Measurements from ENCODE around the gene LIAS. TPM values are rescaled to one million over a fixed set of nuclear protein-coding genes. Genes with fewer than 3 reads are reported as not detected.
A peak's percentile ranks its signal among the peaks of the same experiment; 100 is the strongest.
"Not testable (repeated sequence)": the region's sequence is repeated elsewhere in the genome, so short reads cannot be mapped to it uniquely, and the experiment has no call there.

The LIAS gene
- 10 to 100 TPM; 13.0 to 14.0 TPM for total RNA-seq

GRCh38 chr4:39458505-39459300, at the start of gene LIAS, which contains the start of gene RPL9:
TSS of gene LIAS (plus strand) at chr4:39459056. CDS start at chr4:39459118, 62 bp downstream.
TSS of gene RPL9 (minus strand) at chr4:39458922. CDS start at chr4:39458439, 483 bp downstream.
- Mint-ChIP-seq H3K4me3 (peak within 1 kb of the TSS; percentile 92), H3K36me3 (ENCODE audit: low read depth) (peaks cover 51% of the 10 kb centered on the region), H3K27ac (peak within 1 kb of the TSS; percentile 95), H3K27me3 (no peaks in the 10 kb centered on the region), H3K9me3 (no peaks in the 10 kb centered on the region), H3K4me1 (peaks cover 46% of the 10 kb centered on the region)
- CTCF ChIA-PET: interaction anchor here (1.2 to 3.8 kb wide), 3 partner anchors 11 to 520 kb away, joined by 3 to 28 read pairs (median 3); no protein-coding TSS in a partner anchor
- peak; percentile 95 for DNase-seq
- POLR2A ChIA-PET: interaction anchor here (0.7 to 6.4 kb wide), 30 partner anchors 8 to 741 kb away, joined by 3 to 73 read pairs (median 4); partner anchors contain the start of genes N4BP2, PDS5A, RFC1 and SMIM14

- no peaks in the 10 kb centered on the region for H3K9me3 Mint-ChIP-seq
- H3K36me3 Mint-ChIP-seq (ENCODE audit: low read depth): no peaks in the 10 kb centered on the region
- POLR2A ChIA-PET: no interaction called here
- no peak for DNase-seq
- CTCF ChIA-PET: interaction anchor here (1.4 kb wide), 1 partner anchor 509 kb away, joined by 3 read pairs; no protein-coding TSS in a partner anchor
- H3K4me3 Mint-ChIP-seq: no peak overlapping the region
- no peaks in the 10 kb centered on the region for H3K4me1 Mint-ChIP-seq
- H3K27ac Mint-ChIP-seq: no peak overlapping the region
- H3K27me3 Mint-ChIP-seq: peaks cover 8% of the 10 kb centered on the region
These were observed 48.4 kb upstream of the LIAS start for GRCh38 chr4:39410415-39410814.

- H3K36me3 Mint-ChIP-seq (ENCODE audit: low read depth); H3K4me3 Mint-ChIP-seq; DNase-seq; H3K9me3 Mint-ChIP-seq; CTCF ChIA-PET; H3K27ac Mint-ChIP-seq; H3K4me1 Mint-ChIP-seq; POLR2A ChIA-PET: not testable (repeated sequence)
- peaks cover 10% of the 10 kb centered on the region for H3K27me3 Mint-ChIP-seq
These were observed 47.3 kb upstream of the LIAS start for GRCh38 chr4:39411561-39411960.

GRCh38 chr4:39415678-39416283, 43.1 kb upstream of the LIAS start:
- Mint-ChIP-seq H3K27ac (no peak overlapping the region), H3K4me1 (no peaks in the 10 kb centered on the region), H3K36me3 (ENCODE audit: low read depth) (no peaks in the 10 kb centered on the region), H3K27me3 (peaks cover 5% of the 10 kb centered on the region), H3K4me3 (no peak overlapping the region), H3K9me3 (no peaks in the 10 kb centered on the region)
- DNase-seq: no peak
- ChIA-PET POLR2A (no interaction called here), CTCF (no interaction called here)

- CTCF ChIA-PET: no interaction called here
- Mint-ChIP-seq H3K4me3 (no peak overlapping the region), H3K27ac (no peak overlapping the region), H3K36me3 (ENCODE audit: low read depth) (no peaks in the 10 kb centered on the region), H3K9me3 (no peaks in the 10 kb centered on the region), H3K4me1 (no peaks in the 10 kb centered on the region), H3K27me3 (peaks cover 3% of the 10 kb centered on the region)
- DNase-seq: no peak
- POLR2A ChIA-PET: no interaction called here
These were observed 36.6 kb upstream of the LIAS start for GRCh38 chr4:39422247-39422646.

GRCh38 chr4:39425297-39425696, 33.6 kb upstream of the LIAS start:
- H3K36me3 Mint-ChIP-seq (ENCODE audit: low read depth); H3K27ac Mint-ChIP-seq; H3K4me1 Mint-ChIP-seq; CTCF ChIA-PET; DNase-seq; H3K9me3 Mint-ChIP-seq; H3K4me3 Mint-ChIP-seq; POLR2A ChIA-PET; H3K27me3 Mint-ChIP-seq: not testable (repeated sequence)

- H3K4me3 Mint-ChIP-seq: no peak overlapping the region
- no peak for DNase-seq
- no peaks in the 10 kb centered on the region for H3K36me3 Mint-ChIP-seq (ENCODE audit: low read depth)
- ChIA-PET CTCF (interaction anchor here (0.7 kb wide), 1 partner anchor 917 kb away, joined by 3 read pairs; no protein-coding TSS in a partner anchor), POLR2A (no interaction called here)
- H3K4me1 Mint-ChIP-seq: no peaks in the 10 kb centered on the region
- H3K27ac Mint-ChIP-seq: no peak overlapping the region
- no peaks in the 10 kb centered on the region for H3K9me3 Mint-ChIP-seq
- H3K27me3 Mint-ChIP-seq: peaks cover 1% of the 10 kb centered on the region
These were observed 32.1 kb upstream of the LIAS start for GRCh38 chr4:39426728-39427127.

GRCh38 chr4:39427520-39428114, 31.2 kb upstream of the LIAS start:
- ChIA-PET CTCF (interaction anchor here (0.6 kb wide), 1 partner anchor 76 kb away, joined by 4 read pairs; no protein-coding TSS in a partner anchor), POLR2A (no interaction called here)
- no peak for DNase-seq
- H3K9me3 Mint-ChIP-seq: no peaks in the 10 kb centered on the region
- H3K4me3 Mint-ChIP-seq: no peak overlapping the region
- H3K36me3 Mint-ChIP-seq (ENCODE audit: low read depth): no peaks in the 10 kb centered on the region
- H3K27me3 Mint-ChIP-seq: peaks cover 1% of the 10 kb centered on the region
- no peak overlapping the region for H3K27ac Mint-ChIP-seq
- H3K4me1 Mint-ChIP-seq: no peaks in the 10 kb centered on the region

- Mint-ChIP-seq H3K4me3 (no peak overlapping the region), H3K27ac (no peak overlapping the region), H3K36me3 (ENCODE audit: low read depth) (no peaks in the 10 kb centered on the region), H3K9me3 (no peaks in the 10 kb centered on the region), H3K4me1 (no peaks in the 10 kb centered on the region), H3K27me3 (peaks cover 1% of the 10 kb centered on the region)
- CTCF ChIA-PET: interaction anchor here (0.7 to 1.0 kb wide), 2 partner anchors 25 to 81 kb away, joined by 3 to 4 read pairs; no protein-coding TSS in a partner anchor
- POLR2A ChIA-PET: no interaction called here
- no peak for DNase-seq
These were observed 29.2 kb upstream of the LIAS start for GRCh38 chr4:39429476-39430334.

GRCh38 chr4:39433878-39434492, 24.9 kb upstream of the LIAS start:
- ChIA-PET CTCF (interaction anchor here (1.2 kb wide), 1 partner anchor 26 kb away, joined by 4 read pairs; no protein-coding TSS in a partner anchor), POLR2A (no interaction called here)
- no peaks in the 10 kb centered on the region for H3K4me1 Mint-ChIP-seq

GRCh38 chr4:39435659-39436563, 22.9 kb upstream of the LIAS start:
- DNase-seq: no peak
- no peaks in the 10 kb centered on the region for H3K4me1 Mint-ChIP-seq
- H3K36me3 Mint-ChIP-seq (ENCODE audit: low read depth): no peaks in the 10 kb centered on the region
- H3K27ac Mint-ChIP-seq: no peak overlapping the region
- H3K9me3 Mint-ChIP-seq: no peaks in the 10 kb centered on the region
- CTCF ChIA-PET: no interaction called here
- H3K4me3 Mint-ChIP-seq: no peak overlapping the region
- POLR2A ChIA-PET: interaction anchor here (1.2 kb wide), 1 partner anchor 23 kb away, joined by 4 read pairs; the partner anchor contains the start of gene LIAS
- peaks cover 19% of the 10 kb centered on the region for H3K27me3 Mint-ChIP-seq

More at GRCh38 chr4:39433878-39434492, 24.9 kb upstream of the LIAS start:
- Mint-ChIP-seq H3K27me3 (peaks cover 17% of the 10 kb centered on the region), H3K4me3 (no peak overlapping the region), H3K36me3 (ENCODE audit: low read depth) (no peaks in the 10 kb centered on the region), H3K9me3 (no peaks in the 10 kb centered on the region), H3K27ac (no peak overlapping the region)
- DNase-seq: no peak
